Spleen (tissue), 7 donors: Measurements from ENCODE around the gene SHISA9.

Source experiments
- POLR2A ChIP-seq, 3 donors: fragments of 450-650 bp; IDR thresholded peaks; one replicate each; pipeline ENCODE4 v1.5.1; 2017; ENCODE audit warnings: antibody characterized with exemption in 3 of 3, mild to moderate bottlenecking in 1 of 3
- POLR2AphosphoS5 ChIP-seq, 3 donors: sonication (generic); formaldehyde crosslinking; IDR thresholded peaks; one replicate each; pipeline ENCODE4 v1.5.1; 2017; ENCODE audit warnings: antibody characterized with exemption in 3 of 3
- TF ChIP-seq, protein P1 (sequence below), 11 experiments: fragments of 200-600 bp in 7 of 11; fragments of 450-650 bp in 4 of 11; sonication (generic) in 4 of 11; IDR thresholded peaks in 8 of 11; conservative IDR thresholded peaks in 3 of 11; 1 replicate in 7 of 11; 2 replicates in 4 of 11; pipeline versions ENCODE4 v1.4.0 to v1.8.0; 2016 to 2021; ENCODE audit warnings: antibody characterized with exemption in 11 of 11, inconsistent platforms in 4 of 11, mild to moderate bottlenecking in 1 of 11
- donor health status: DM: no; HTN: no; CAD: no; lungs with moderate emphysema.
- donor health status: DM: no; HTN: no; CAD: no.
- donor health status: DM: no; HTN: no; CAD: no.

DNA sequence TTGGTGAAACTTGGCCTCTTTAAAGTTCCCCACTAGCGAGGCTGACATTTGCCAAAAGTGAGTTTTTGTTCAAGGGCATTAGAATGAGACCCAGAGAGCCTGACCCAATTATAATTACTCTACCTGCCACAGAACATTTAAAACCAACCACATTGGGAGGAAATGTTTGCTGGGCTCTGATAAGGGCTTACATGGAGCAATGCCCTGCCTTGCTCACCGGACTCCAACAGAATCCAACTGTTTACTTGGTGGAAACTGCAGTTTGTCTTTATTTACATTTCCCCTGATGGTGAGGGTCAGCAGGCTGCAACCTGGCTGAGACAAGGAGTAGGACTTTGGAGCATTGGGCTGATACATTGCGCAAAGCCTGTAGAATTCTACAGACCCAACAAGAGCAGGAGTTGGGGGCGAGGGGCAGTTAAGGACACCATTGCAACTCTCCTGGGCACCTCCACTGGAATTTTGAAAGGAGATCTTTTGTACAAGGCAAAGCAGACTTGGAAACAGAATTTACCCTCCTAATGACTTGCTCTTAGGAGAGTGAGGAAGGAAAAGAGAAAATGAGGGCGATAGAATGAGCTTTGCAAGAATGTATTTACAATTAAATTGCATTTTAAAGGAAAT is 368.6 kb downstream of the SHISA9 start:
- TF ChIP-seq, protein P1, sequence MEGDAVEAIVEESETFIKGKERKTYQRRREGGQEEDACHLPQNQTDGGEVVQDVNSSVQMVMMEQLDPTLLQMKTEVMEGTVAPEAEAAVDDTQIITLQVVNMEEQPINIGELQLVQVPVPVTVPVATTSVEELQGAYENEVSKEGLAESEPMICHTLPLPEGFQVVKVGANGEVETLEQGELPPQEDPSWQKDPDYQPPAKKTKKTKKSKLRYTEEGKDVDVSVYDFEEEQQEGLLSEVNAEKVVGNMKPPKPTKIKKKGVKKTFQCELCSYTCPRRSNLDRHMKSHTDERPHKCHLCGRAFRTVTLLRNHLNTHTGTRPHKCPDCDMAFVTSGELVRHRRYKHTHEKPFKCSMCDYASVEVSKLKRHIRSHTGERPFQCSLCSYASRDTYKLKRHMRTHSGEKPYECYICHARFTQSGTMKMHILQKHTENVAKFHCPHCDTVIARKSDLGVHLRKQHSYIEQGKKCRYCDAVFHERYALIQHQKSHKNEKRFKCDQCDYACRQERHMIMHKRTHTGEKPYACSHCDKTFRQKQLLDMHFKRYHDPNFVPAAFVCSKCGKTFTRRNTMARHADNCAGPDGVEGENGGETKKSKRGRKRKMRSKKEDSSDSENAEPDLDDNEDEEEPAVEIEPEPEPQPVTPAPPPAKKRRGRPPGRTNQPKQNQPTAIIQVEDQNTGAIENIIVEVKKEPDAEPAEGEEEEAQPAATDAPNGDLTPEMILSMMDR (IDR thresholded peaks at IDR 0.05 in 8 of 11, conservative IDR thresholded peaks at IDR 0.05 in 3 of 11), result no peak
- no peak for TF ChIP-seq POLR2A (IDR thresholded peaks at IDR 0.05)
- TF ChIP-seq POLR2AphosphoS5 (IDR thresholded peaks at IDR 0.05), result no peak
